Thoracic aorta (tissue), 2 donors: ENCODE data around the gene GLT6D1. TPM values are rescaled to one million over a fixed set of nuclear protein-coding genes. Genes with fewer than 3 reads are reported as not detected.
"Not testable (repeated sequence)": the region's sequence is repeated elsewhere in the genome, so short reads cannot be mapped to it uniquely, and the experiment has no call there.

Experiments used
- ATAC-seq: fragments of 150-250 bp; one replicate; pipeline ENCODE4 v1.8.0; 2017; ENCODE audit warnings: low read depth; ENCODE audit not compliant: insufficient number of reproducible peaks, low FRiP score
- DNase-seq: peaks from one replicate; pipeline ENCODE4 v3.0.0-alpha.2; 2020; ENCODE audit warnings: low spot score
- H3K27ac ChIP-seq, 2 donors: fragments of 200-600 bp; sonication (generic); 1 replicate in 1 of 2; 2 replicates in 1 of 2; pipeline ENCODE4 v1.5.1; 2016; ENCODE audit warnings: mild to moderate bottlenecking in 2 of 2, moderate library complexity in 2 of 2
- H3K27me3 ChIP-seq: fragments of 200-600 bp; sonication (generic); replicated peaks from 2 replicates; pipeline ENCODE4 v1.6.0; 2016; ENCODE audit warnings: mild to moderate bottlenecking; ENCODE audit not compliant: insufficient read depth
- H3K36me3 ChIP-seq: fragments of 200-600 bp; sonication (generic); one replicate; pipeline ENCODE4 v1.5.1; 2016
- H3K4me1 ChIP-seq, 2 donors: fragments of 200-600 bp; sonication (generic); 1 replicate in 1 of 2; 2 replicates in 1 of 2; pipeline versions ENCODE4 v1.5.1 to v1.6.0; 2016; ENCODE audit warnings: low read depth in 2 of 2, mild to moderate bottlenecking in 1 of 2; ENCODE audit not compliant: control insufficient read depth in 1 of 2
- H3K4me3 ChIP-seq: fragments of 200-600 bp; sonication (generic); 2 replicates; pipeline ENCODE4 v1.5.1; 2016; ENCODE audit warnings: mild to moderate bottlenecking
- H3K9me3 ChIP-seq: fragments of 200-600 bp; sonication (generic); 2 replicates; pipeline ENCODE4 v1.5.1; 2016
- total RNA-seq, 2 donors: library from RNA; depleted of rRNA; stranded (reverse); fragments of >200 nt; gene quantifications; one replicate each; pipeline versions ENCODE4 v1.1.0 to v1.2.3, GENCODE V29; 2016
- TF ChIP-seq, protein P1 (sequence below): fragments of 200-600 bp; sonication (generic); IDR thresholded peaks from one replicate; pipeline ENCODE4 v1.5.1; 2019; ENCODE audit warnings: antibody characterized with exemption

Gene GLT6D1
- total RNA-seq, 2 donors from 2014 or later, result not detected

DNA sequence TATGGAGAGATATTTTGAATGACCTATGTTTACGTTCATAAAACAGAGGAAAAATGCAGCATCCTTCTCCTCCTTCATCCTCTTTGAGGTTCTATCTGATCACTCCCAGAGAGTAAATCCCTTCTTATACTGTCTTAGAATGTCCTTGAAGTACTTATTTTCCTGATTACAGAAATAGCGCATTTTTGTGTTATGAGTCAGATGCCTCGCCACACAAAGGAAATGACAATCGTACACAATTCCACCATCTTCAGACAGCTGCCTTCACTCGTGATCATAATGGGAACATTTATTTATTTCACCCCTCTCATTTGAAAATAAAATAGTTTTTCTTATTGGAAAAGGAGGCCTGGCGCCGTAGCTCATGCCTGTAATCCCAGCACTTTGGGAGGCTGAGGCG lies 2.4 kb upstream of the GLT6D1 start:
- Histone ChIP-seq H3K4me3 (no peak overlapping the region), H3K27ac (no peak overlapping the region), H3K36me3 (no peaks in the 10 kb centered on the region), H3K9me3 (peaks cover 10% of the 10 kb centered on the region), H3K4me1 (no peaks in the 10 kb centered on the region), H3K27me3 (no peaks in the 10 kb centered on the region)
- TF ChIP-seq, protein P1, sequence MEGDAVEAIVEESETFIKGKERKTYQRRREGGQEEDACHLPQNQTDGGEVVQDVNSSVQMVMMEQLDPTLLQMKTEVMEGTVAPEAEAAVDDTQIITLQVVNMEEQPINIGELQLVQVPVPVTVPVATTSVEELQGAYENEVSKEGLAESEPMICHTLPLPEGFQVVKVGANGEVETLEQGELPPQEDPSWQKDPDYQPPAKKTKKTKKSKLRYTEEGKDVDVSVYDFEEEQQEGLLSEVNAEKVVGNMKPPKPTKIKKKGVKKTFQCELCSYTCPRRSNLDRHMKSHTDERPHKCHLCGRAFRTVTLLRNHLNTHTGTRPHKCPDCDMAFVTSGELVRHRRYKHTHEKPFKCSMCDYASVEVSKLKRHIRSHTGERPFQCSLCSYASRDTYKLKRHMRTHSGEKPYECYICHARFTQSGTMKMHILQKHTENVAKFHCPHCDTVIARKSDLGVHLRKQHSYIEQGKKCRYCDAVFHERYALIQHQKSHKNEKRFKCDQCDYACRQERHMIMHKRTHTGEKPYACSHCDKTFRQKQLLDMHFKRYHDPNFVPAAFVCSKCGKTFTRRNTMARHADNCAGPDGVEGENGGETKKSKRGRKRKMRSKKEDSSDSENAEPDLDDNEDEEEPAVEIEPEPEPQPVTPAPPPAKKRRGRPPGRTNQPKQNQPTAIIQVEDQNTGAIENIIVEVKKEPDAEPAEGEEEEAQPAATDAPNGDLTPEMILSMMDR, result no peak
- DNase-seq (no peak), ATAC-seq (no peak)

DNA sequence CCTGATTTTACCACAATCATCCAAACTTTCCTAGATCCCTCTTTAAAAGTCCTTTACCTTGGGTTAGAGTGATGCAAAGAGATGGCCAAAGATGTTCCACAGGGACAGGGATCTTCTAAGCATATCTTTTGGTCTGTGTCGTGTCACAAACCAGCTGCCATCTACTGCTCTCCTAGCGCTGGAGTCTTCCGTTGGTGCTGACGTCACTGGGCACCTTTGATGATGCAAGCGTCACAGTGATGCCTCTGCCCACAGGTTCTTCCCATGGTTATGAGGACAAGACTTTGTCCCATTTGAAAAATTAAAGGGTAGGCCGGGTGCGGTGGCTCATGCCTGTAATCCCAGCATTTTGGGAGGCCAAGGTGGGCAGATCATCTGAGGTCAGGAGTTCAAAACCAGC lies 1.7 kb upstream of the GLT6D1 start:
- TF ChIP-seq, protein P1, result no peak
- ATAC-seq (no peak), DNase-seq (no peak)
- H3K36me3 ChIP-seq, result no peaks in the 10 kb centered on the region
- no peak overlapping the region for H3K4me3 ChIP-seq
- H3K4me1 ChIP-seq, result no peaks in the 10 kb centered on the region
- H3K9me3 ChIP-seq, result peaks cover 10% of the 10 kb centered on the region
- H3K27ac ChIP-seq, result no peak overlapping the region
- H3K27me3 ChIP-seq, result no peaks in the 10 kb centered on the region

GRCh38 chr9:135636930-135637530 lies 2.3 kb downstream of the GLT6D1 start:
- H3K4me3 ChIP-seq, H3K27ac ChIP-seq, H3K27me3 ChIP-seq, ATAC-seq, H3K4me1 ChIP-seq, H3K9me3 ChIP-seq, H3K36me3 ChIP-seq, DNase-seq: not testable (repeated sequence)

GRCh38 chr9:135632841-135633240 lies 6.5 kb downstream of the GLT6D1 start:
- TF ChIP-seq, protein P1, result no peak
- DNase-seq (no peak), ATAC-seq (no peak)
- no peaks in the 10 kb centered on the region for H3K4me1 ChIP-seq
- no peaks in the 10 kb centered on the region for H3K36me3 ChIP-seq
- no peaks in the 10 kb centered on the region for H3K27me3 ChIP-seq
- H3K4me3 ChIP-seq, result no peak overlapping the region
- H3K27ac ChIP-seq, result no peak overlapping the region
- no peaks in the 10 kb centered on the region for H3K9me3 ChIP-seq

DNA sequence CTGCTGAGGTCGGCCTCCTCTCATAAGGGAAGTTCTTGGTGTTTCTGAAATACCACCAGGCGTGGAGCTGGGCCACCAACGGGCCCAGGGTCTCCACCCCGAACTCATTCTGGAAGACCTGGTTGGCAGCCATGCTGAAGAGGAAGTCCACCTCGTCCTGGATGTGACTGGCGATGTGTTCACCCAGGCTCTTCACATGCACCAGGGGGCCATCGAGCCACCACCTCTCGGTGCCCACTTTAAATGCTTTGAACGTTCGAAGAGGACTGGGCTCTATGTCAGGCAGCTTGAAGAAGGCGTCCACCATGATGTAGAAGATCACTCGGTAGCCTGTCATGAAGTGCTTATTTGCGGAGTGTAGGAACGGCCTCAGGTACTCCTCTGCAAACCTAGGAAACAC lies 15.1 kb downstream of the GLT6D1 start:
- Histone ChIP-seq H3K27ac (no peak overlapping the region), H3K27me3 (no peaks in the 10 kb centered on the region), H3K36me3 (no peaks in the 10 kb centered on the region), H3K4me1 (no peaks in the 10 kb centered on the region), H3K4me3 (no peak overlapping the region), H3K9me3 (peaks cover 9% of the 10 kb centered on the region)
- TF ChIP-seq, protein P1, result no peak
- ATAC-seq, result no peak
- no peak for DNase-seq

GRCh38 chr9:135622415-135623020 lies 16.8 kb downstream of the GLT6D1 start:
- H3K4me1 ChIP-seq, result no peaks in the 10 kb centered on the region
- H3K27ac ChIP-seq, result no peak overlapping the region
- TF ChIP-seq, protein P1, result no peak
- H3K9me3 ChIP-seq, result peaks cover 7% of the 10 kb centered on the region
- H3K27me3 ChIP-seq, result no peaks in the 10 kb centered on the region
- H3K36me3 ChIP-seq, result no peaks in the 10 kb centered on the region
- no peak overlapping the region for H3K4me3 ChIP-seq
- no peak for DNase-seq
- ATAC-seq, result no peak
